ENCODE data around the gene HSPA12B. TPM values are rescaled to one million over a fixed set of nuclear protein-coding genes. Genes with fewer than 3 reads are reported as not detected.

The HSPA12B gene
- total and polyA plus RNA-seq, 9 of the 15 experiments (the other 6 are each of a cell fraction or from before 2014, with no cell fraction given), result 0.03 to 0.07 TPM; not detected in 7

DNA sequence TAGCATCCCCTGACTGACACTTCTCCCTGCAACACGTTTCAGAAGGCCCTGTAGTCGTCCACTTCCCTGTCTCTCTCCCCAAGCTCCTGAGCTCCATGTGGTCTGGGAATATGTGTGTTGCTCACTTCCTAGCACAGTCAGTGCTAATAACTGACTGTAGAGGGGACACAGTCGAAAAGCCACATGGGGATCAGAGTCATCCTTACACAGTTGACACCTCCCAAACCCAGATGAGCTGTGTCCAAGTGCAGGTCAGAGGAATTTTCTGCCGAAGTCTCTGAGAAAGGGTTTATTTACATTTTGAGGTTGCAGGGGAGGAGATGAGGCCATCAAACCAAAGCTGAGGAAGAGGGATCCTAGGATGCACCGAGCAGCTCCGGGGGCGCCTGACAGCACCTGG, 47.1 kb upstream of the HSPA12B start:
- no peaks in the 10 kb centered on the region for H3K9me3 ChIP-seq (replicated peaks; ENCODE audit: control insufficient read depth, insufficient read depth, low read depth, low read length)
- H2AFZ ChIP-seq (ENCODE audit: low read depth, low read length), result peak overlapping the region; percentile 45
- no peaks in the 10 kb centered on the region for H3K36me3 ChIP-seq (ENCODE audit: control insufficient read depth, insufficient read depth, low read length)
- TF ChIP-seq RBM39 (optimal IDR thresholded peaks at IDR 0.05; ENCODE audit: low read depth, low read length) (no peak), TCF3 (CRISPR knock-in tag; IDR thresholded peaks at IDR 0.05) (no peak), HNRNPL (IDR thresholded peaks at IDR 0.05; ENCODE audit: low read depth, low read length) (no peak), CHD4 (IDR thresholded peaks at IDR 0.05; ENCODE audit: insufficient read depth, insufficient replicate concordance, low read depth, low read length, poor library complexity, severe bottlenecking) (no peak), ZNF197 (CRISPR knock-in tag; IDR thresholded peaks at IDR 0.05; ENCODE audit: low read depth) (no peak), WHSC1 (IDR thresholded peaks at IDR 0.05; ENCODE audit: low read length) (no peak), SUPT5H (IDR thresholded peaks at IDR 0.05) (no peak), ARHGAP35 (IDR thresholded peaks at IDR 0.05; ENCODE audit: partially characterized antibody) (no peak), ZNF165 (CRISPR knock-in tag; IDR thresholded peaks at IDR 0.05; ENCODE audit: borderline replicate concordance) (no peak), ZNF398 (CRISPR knock-in tag; IDR thresholded peaks at IDR 0.05) (no peak), MYNN (IDR thresholded peaks at IDR 0.05) (no peak), MYNN (CRISPR knock-in tag; IDR thresholded peaks at IDR 0.05) (no peak), NFE2 (IDR thresholded peaks at IDR 0.05; ENCODE audit: low read depth) (no peak), BRD9 (IDR thresholded peaks at IDR 0.05; ENCODE audit: low read depth, partially characterized antibody) (no peak), SMC3 (conservative IDR thresholded peaks at IDR 0.05; ENCODE audit: insufficient read depth, low read depth, low read length) (no peak), STAT5A (IDR thresholded peaks at IDR 0.05; ENCODE audit: borderline replicate concordance, low read length) (no peak)
- TF ChIP-seq, protein P1, sequence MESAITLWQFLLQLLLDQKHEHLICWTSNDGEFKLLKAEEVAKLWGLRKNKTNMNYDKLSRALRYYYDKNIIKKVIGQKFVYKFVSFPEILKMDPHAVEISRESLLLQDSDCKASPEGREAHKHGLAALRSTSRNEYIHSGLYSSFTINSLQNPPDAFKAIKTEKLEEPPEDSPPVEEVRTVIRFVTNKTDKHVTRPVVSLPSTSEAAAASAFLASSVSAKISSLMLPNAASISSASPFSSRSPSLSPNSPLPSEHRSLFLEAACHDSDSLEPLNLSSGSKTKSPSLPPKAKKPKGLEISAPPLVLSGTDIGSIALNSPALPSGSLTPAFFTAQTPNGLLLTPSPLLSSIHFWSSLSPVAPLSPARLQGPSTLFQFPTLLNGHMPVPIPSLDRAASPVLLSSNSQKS (CRISPR knock-in tag; IDR thresholded peaks at IDR 0.05), result no peak
- no peak overlapping the region for H3K9ac ChIP-seq (ENCODE audit: insufficient read depth in 1 of 2, low read depth in 2 of 2, low read length in 2 of 2)
- H3K4me2 ChIP-seq (ENCODE audit: insufficient read depth, low read length), result no peak overlapping the region
- 9% methylated on average over 7 of the region's 7 CpGs for WGBS (ENCODE audit: insufficient coverage, low coverage, missing lambda C conversion rate)
- ATAC-seq (no peak), FAIRE-seq (no peak), DNase-seq (ENCODE audit: extremely low read depth in 1 of 4, low spot score in 3 of 4) (no peak)
- H3K4me3 ChIP-seq, result no peak overlapping the region
- in situ Hi-C loops (cut with MboI), result no loop called here
- BruUV-seq (replicated peaks), result no TSS peak
- H4K20me1 ChIP-seq (replicated peaks; ENCODE audit: control insufficient read depth, insufficient read depth, low read length), result no peaks in the 10 kb centered on the region
- no peaks in the 10 kb centered on the region for H3K9me1 ChIP-seq (ENCODE audit: control insufficient read depth, insufficient read depth, low read length)
- H3K4me1 ChIP-seq (replicated peaks in 1 of 2; ENCODE audit: control insufficient read depth in 2 of 2, insufficient read depth in 2 of 2, low read length in 2 of 2), result peaks cover 0 to 23% of the 10 kb centered on the region in 2 experiments; a peak in 3 of 5 replicates
- ChIA-PET POLR2A (interaction anchor here (0.6 to 0.8 kb wide), 2 partner anchors 19 to 25 kb away, joined by 3 to 4 read pairs; no protein-coding TSS in a partner anchor), CTCF (ENCODE audit: low intra/inter-chr PET ratio) (no interaction called here)
- no peak overlapping the region for H3K27ac ChIP-seq (ENCODE audit: extremely low read depth, low read depth, low read length)
- H3K27me3 ChIP-seq (ENCODE audit: control insufficient read depth in 2 of 2, insufficient read depth in 2 of 2, low read length in 2 of 2), result peaks cover 0 to 5% of the 10 kb centered on the region in 2 experiments; a peak in 2 of 5 replicates
- intact Hi-C loops (cut with micrococcal nuclease), result no loop called here
- no peaks in the 10 kb centered on the region for H3K79me2 ChIP-seq (ENCODE audit: control insufficient read depth, insufficient read depth, low read length)

Measured in K562 (cell line).